Lung microvascular endothelial cell (primary cell): ENCODE measurements around the gene RYR3. TPM values are rescaled to one million over a fixed set of nuclear protein-coding genes. Genes with fewer than 3 reads are reported as not detected.
A peak's percentile ranks its signal among the peaks of the same experiment; 100 is the strongest.

Experiments
- DNase-seq, 2 donors: peaks; one replicate each; pipeline versions ENCODE4 v3.0.0 to v3.0.0-alpha.2; 2010; ENCODE audit warnings: low read depth in 2 of 2
- total RNA-seq: library from RNA; depleted of rRNA; stranded (reverse); fragments of >200 nt; gene quantifications from 2 replicates; pipeline ENCODE4 v1.2.1, GENCODE V29; 2014

The RYR3 gene
- total RNA-seq, 1 donor from 2014 or later = not detected

- DNase-seq = no peak
Measured at GRCh38 chr15:33823119-33823518, 512.4 kb downstream of the RYR3 start.

GRCh38 chr15:33825453-33825852 lies 514.7 kb downstream of the RYR3 start:
- DNase-seq = no peak

DNA sequence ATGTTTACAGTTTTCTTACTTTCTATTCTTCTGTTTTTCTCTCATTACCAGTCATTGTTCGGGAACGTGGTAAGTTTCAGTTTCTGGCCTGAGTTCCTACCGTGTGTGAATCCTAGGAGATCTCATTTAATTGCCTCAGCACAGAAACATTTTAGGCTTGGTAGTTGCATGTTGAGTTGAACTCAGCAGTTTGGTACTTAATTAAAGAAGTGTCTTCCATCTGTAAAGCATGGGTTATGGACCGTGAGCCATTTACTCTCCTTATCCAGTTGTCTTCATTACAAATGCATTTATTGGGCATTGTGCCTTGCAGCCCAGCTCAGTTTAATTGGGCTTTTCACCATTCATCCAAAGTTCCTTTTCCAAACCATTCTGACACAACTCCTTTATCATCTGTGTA lies 515.4 kb downstream of the RYR3 start:
- DNase-seq = no peak

- DNase-seq = no peak
Measured at GRCh38 chr15:33830351-33830750, 519.6 kb downstream of the RYR3 start.

GRCh38 chr15:33831646-33832045 lies 520.9 kb downstream of the RYR3 start:
- DNase-seq = no peak

GRCh38 chr15:33834892-33835743 lies 524.4 kb downstream of the RYR3 start:
- no peak for DNase-seq

GRCh38 chr15:33837294-33837693 lies 526.5 kb downstream of the RYR3 start:
- no peak for DNase-seq

DNA sequence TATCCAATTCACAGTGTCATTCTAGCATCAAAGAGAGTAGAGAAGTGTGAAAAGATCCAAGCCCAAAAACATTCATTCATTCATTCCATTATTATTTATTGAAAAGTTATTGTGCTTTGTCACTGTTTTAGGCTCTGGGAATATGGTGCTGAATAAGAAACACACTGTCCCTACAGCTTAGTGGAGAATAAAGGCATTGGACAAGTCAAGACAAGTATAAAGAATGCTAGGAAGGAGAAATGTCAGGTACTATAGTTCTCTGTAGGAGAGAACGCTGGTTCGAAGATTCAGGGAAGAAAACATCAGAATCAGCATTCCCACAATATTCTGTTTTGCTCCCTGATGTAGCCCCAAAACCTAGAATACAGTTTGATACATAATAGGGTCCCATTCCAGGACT lies 528.8 kb downstream of the RYR3 start:
- DNase-seq = no peak

DNA sequence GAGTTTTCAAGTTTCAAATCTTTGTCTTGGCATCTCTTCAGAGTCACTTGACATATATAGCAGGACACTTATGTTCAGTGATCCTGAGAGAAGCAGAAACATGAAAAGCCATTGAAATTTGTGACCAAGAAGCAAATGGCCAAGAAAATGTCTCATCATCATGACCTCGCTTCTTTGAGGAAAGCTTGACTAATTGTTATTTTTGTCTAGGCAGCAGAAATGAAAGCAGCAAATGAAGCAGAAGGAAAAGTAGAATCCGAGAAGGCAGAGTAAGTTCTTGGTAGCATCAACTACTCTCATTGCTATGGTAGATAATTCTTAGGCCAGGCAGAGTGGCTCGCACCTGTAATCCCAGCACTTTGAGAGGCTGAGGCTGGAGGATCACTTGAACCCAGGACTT lies 529.8 kb downstream of the RYR3 start:
- DNase-seq = no peak

DNA sequence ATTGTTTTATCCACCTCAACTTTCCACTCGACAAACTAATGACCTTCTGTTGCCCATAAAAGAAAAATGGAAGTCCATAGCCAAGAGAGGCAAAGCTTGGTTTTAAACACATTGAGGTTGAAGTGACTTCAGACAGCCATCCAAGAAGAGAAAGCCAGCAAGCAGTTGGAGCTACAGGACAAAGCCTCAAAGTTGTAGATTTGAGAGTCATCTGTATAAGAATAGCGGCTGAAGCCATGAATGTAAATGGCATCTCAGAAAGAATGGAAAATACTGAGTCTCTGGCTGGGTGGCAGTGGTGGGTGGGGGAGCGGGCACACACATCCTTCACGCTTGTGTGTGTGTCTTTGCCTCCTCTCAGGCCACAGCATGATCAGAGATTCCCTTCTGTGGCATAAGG lies 533.4 kb downstream of the RYR3 start:
- DNase-seq = no peak

GRCh38 chr15:33844597-33844996 lies 533.8 kb downstream of the RYR3 start:
- no peak for DNase-seq

DNA sequence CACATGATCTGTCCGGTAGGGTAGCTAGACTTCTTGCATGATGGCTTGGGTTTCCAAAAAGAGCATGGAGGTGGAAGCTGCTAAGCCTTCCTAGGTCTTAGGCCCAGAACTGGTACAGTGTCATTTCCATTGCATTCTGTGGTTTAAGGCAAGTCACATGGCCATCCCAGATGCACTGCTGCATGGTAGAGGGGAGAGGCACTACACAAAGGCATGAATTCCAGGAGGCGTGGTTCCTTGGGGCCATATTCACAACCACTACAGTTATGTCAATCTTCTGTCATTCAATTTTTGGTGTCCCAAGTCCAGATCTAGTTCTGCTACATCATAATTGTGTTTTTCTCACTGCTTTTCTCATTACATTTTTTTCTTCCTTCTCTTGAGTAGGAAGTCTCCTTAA lies 535.4 kb downstream of the RYR3 start:
- DNase-seq = no peak

GRCh38 chr15:33846862-33847261 lies 536.1 kb downstream of the RYR3 start:
- no peak for DNase-seq

DNA sequence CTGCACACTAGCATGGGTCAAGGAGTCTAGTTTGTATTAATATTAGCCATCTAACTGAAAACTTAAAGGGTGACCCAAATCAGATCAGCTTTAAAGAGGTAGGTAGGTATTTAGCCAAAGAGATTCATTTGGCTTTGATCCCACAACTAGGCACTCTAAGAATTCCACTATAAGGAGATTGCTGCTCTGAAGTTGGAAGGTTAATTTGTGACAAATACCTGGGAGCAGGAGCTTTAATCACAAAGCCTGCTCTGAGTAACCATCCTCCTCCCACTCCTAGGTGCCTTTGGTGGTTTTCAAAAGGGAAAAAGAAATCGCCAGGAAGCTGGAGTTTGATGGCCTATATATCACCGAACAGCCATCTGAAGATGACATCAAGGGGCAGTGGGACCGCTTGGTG lies 537.2 kb downstream of the RYR3 start:
- no peak for DNase-seq

DNA sequence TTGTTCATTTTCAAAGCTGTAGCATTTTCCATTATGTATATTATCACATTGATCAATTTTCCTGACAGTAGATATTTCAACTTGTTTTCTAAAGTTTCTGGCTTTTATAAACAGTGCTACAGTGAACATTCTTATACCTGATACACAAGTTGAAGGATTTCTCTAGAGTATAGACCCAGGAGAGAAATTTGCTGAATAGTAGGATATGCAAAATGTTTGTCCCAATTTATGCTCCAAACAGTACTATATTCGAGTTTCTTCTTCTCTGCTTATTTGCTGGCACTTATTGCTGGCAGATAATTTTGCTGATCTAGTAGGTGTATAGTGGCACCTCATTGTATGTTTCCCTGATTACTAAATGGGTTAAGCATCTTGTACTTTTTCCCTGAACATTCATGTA lies 540.3 kb downstream of the RYR3 start:
- DNase-seq = no peak

- no peak for DNase-seq
Measured at GRCh38 chr15:33852094-33852493, 541.3 kb downstream of the RYR3 start.

GRCh38 chr15:33852570-33852969 lies 541.8 kb downstream of the RYR3 start:
- DNase-seq = peak in 1 of 2 donors; percentile 5

GRCh38 chr15:33857726-33858125 lies 547.0 kb downstream of the RYR3 start:
- no peak for DNase-seq

GRCh38 chr15:33858836-33859235 lies 548.1 kb downstream of the RYR3 start:
- no peak for DNase-seq

DNA sequence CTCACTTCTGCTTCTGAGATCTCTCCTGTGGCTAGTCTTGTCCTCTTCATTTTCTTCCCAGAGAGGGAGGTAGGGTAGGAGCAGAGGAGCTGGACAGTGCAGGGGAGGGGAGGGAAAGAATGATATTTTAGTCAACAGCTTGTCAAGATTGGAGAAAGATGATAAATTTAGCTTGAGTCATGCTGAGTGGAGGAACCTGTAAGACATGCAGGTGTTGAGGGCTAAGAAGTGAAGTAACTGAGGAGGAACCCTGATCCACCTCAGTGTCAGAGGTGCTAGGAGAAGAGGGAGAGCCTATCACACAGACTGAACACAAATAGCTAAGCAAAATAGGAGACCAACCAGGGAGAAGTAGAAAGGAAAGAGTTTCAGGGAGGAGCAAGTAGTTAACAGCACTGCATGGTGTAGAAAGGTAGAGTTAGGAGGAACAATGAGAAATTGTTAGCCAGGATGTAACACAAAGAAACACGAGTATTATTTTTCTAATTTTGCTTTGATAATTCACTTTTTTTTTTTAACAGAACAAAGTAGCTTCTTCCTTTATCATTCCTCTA lies 549.3 kb downstream of the RYR3 start:
- no peak for DNase-seq

- no peak for DNase-seq
Measured at GRCh38 chr15:33860754-33861153, 550.0 kb downstream of the RYR3 start.

DNA sequence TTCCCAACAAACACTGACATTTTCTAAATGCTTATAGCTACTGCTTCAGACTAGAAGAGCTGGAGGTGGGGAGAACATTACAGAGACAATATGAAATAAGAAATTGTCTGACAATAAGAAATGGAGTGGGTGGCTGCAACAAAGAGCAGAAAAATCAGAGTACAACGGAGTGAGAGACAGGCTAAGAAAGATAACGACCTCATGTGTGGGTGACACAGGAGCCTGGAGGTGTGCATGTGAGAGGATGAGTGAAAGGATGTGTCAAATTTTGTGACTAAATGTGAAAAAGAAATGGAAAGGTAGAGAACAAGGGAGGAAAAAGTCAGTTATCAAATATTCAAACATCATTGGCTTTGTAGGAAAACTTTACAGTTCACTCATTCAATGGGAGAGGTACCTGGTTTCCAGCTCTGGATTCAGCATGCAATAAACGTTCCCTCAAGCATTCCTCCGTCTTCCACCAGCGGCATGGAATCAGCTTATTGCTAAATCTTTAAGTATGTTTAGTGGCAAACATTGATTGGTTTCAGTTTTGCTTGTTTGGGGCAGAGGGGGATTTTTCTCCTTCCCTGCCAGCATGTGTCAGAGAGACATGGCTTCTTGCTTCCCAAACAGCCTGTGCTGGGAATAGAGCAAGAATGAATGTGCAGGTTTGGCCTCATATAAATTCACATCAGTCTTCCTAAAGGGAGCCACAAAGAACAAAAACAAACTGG lies 553.8 kb downstream of the RYR3 start:
- no peak for DNase-seq

GRCh38 chr15:33865416-33865815 lies 554.6 kb downstream of the RYR3 start:
- DNase-seq = no peak
